Tibial artery (tissue), 4 donors: Measurements from ENCODE around the gene ZNF185.

Experiments
- DNase-seq, 2 donors: peaks; one replicate each; pipeline ENCODE4 v3.0.0-alpha.2; 2019
- H3K27ac ChIP-seq, 2 donors: fragments of 200-600 bp; sonication (generic) in 1 of 2; 1 replicate in 1 of 2; 2 replicates in 1 of 2; pipeline ENCODE4 v1.5.1; 2018 to 2019; ENCODE audit warnings: mild to moderate bottlenecking in 1 of 2
- H3K27me3 ChIP-seq, 2 donors: fragments of 200-600 bp; sonication (generic) in 1 of 2; one replicate each; pipeline versions ENCODE4 v1.5.1 to v1.6.0; 2016 to 2019
- H3K36me3 ChIP-seq, 3 donors: fragments of 200-600 bp; sonication (generic) in 2 of 3; one replicate each; pipeline ENCODE4 v1.5.1; 2016 to 2019; ENCODE audit warnings: mild to moderate bottlenecking in 2 of 3
- H3K4me1 ChIP-seq, 4 donors: fragments of 200-600 bp; sonication (generic) in 2 of 4; 1 replicate in 3 of 4; 2 replicates in 1 of 4; pipeline ENCODE4 v1.5.1; 2016 to 2019
- H3K4me3 ChIP-seq, 2 donors: fragments of 200-600 bp; sonication (generic) in 1 of 2; 1 replicate in 1 of 2; 2 replicates in 1 of 2; pipeline ENCODE4 v1.5.1; 2018 to 2019; ENCODE audit warnings: mild to moderate bottlenecking in 2 of 2
- H3K9me3 ChIP-seq, 3 donors: fragments of 200-600 bp; sonication (generic) in 1 of 3; one replicate each; pipeline ENCODE4 v1.5.1; 2016 to 2019
- CTCF ChIP-seq, 2 experiments: fragments of 200-600 bp in 1 of 2; fragments of 450-650 bp in 1 of 2; IDR thresholded peaks; one replicate each; pipeline ENCODE4 v1.5.1; 2017 to 2019; ENCODE audit warnings: antibody characterized with exemption in 2 of 2, mild to moderate bottlenecking in 1 of 2, moderate library complexity in 1 of 2
- intact Hi-C: fragments of 100-400 bp; cut with DNase I; formaldehyde crosslinking; loops from one replicate; pipeline ENCODE4 v1.15.0; 2023; ENCODE audit warnings: low total_unique reads

Gene ZNF185

GRCh38 chrX:152897222-152898131 lies at the start of gene ZNF185:
Gene ZNF185, plus strand, starts transcription at chrX:152898067. Its CDS starts 16,423 bp downstream, at chrX:152914490.
- TF ChIP-seq CTCF (IDR thresholded peaks at IDR 0.05) = no peak
- Histone ChIP-seq H3K36me3 (no peaks in the 10 kb centered on the region), H3K9me3 (no peaks in the 10 kb centered on the region), H3K4me1 (peaks cover 0 to 5% (median 0%) of the 10 kb centered on the region in 4 donors), H3K27me3 (no peaks in the 10 kb centered on the region), H3K27ac (no peak within 1 kb of the TSS), H3K4me3 (peak within 1 kb of the TSS; percentile 41 to 49)
- no peak for DNase-seq
- intact Hi-C loops = no loop called here

- Histone ChIP-seq H3K4me3 (no peak overlapping the region), H3K9me3 (no peaks in the 10 kb centered on the region), H3K36me3 (peaks cover 0 to 23% (median 16%) of the 10 kb centered on the region in 3 donors), H3K27ac (no peak overlapping the region), H3K27me3 (no peaks in the 10 kb centered on the region), H3K4me1 (no peaks in the 10 kb centered on the region)
- intact Hi-C loops = no loop called here
- DNase-seq = no peak
- no peak for TF ChIP-seq CTCF (IDR thresholded peaks at IDR 0.05)
Measured at GRCh38 chrX:152850465-152850864, 47.4 kb upstream of the ZNF185 start.

- no peak overlapping the region for H3K27ac ChIP-seq
- intact Hi-C loops = no loop called here
- TF ChIP-seq CTCF (IDR thresholded peaks at IDR 0.05) = no peak
- no peak overlapping the region for H3K4me3 ChIP-seq
- no peaks in the 10 kb centered on the region for H3K4me1 ChIP-seq
- no peak for DNase-seq
- H3K9me3 ChIP-seq = no peaks in the 10 kb centered on the region
- H3K36me3 ChIP-seq = peaks cover 0 to 24% (median 16%) of the 10 kb centered on the region in 3 donors
- H3K27me3 ChIP-seq = no peaks in the 10 kb centered on the region
Measured at GRCh38 chrX:152853986-152854385, 43.9 kb upstream of the ZNF185 start.

GRCh38 chrX:152861116-152861515 lies 36.8 kb upstream of the ZNF185 start:
- H3K4me3 ChIP-seq = no peak overlapping the region
- no peaks in the 10 kb centered on the region for H3K9me3 ChIP-seq
- no peaks in the 10 kb centered on the region for H3K27me3 ChIP-seq
- no peak for TF ChIP-seq CTCF (IDR thresholded peaks at IDR 0.05)
- DNase-seq = no peak
- H3K27ac ChIP-seq = no peak overlapping the region
- no peaks in the 10 kb centered on the region for H3K4me1 ChIP-seq
- intact Hi-C loops = no loop called here
- H3K36me3 ChIP-seq = peaks cover 0 to 55% (median 18%) of the 10 kb centered on the region in 3 donors

GRCh38 chrX:152861826-152862225 lies 36.0 kb upstream of the ZNF185 start:
- Histone ChIP-seq H3K36me3 (peaks cover 0 to 63% (median 18%) of the 10 kb centered on the region in 3 donors), H3K27me3 (no peaks in the 10 kb centered on the region), H3K27ac (no peak overlapping the region), H3K4me3 (no peak overlapping the region), H3K4me1 (no peaks in the 10 kb centered on the region), H3K9me3 (no peaks in the 10 kb centered on the region)
- intact Hi-C loops = no loop called here
- no peak for TF ChIP-seq CTCF (IDR thresholded peaks at IDR 0.05)
- DNase-seq = no peak
